Measurements from ENCODE around the gene ARMH3.

- no peak for TF ChIP-seq CTCF (IDR thresholded peaks at IDR 0.05; ENCODE audit: low read depth, low read length, poor library complexity, severe bottlenecking)
- TF ChIP-seq EZH2phosphoT487 (IDR thresholded peaks at IDR 0.05; ENCODE audit: borderline replicate concordance, low read length), result no peak
Measured at GRCh38 chr10:102083541-102083940, 27.6 kb upstream of the ARMH3 start.

Measured in DOHH2 (cell line).